ENCODE measurements around the gene ESYT1. TPM values are rescaled to one million over a fixed set of nuclear protein-coding genes. Genes with fewer than 3 reads are reported as not detected.
A peak's percentile ranks its signal among the peaks of the same experiment; 100 is the strongest.

ESYT1 gene
- polyA plus RNA-seq, 1 donor (not counting 4 experiments of a cell fraction or from before 2014, with no cell fraction given), result 141 TPM

- H3K27me3 ChIP-seq (ENCODE audit: control insufficient read depth, extremely low read depth, insufficient read depth, low read length), result no peaks in the 10 kb centered on the region
- H3K27ac ChIP-seq (ENCODE audit: control insufficient read depth, insufficient read depth, low read length), result peak overlapping the region; percentile 65
- DNase-seq (ENCODE audit: low read depth, low spot score) (no peak), FAIRE-seq (no peak)
- dilution Hi-C loops (cut with MboI; ENCODE audit: extremely low pct_ligation_motif_present, low sequenced_read_pairs), result no loop called here
- H3K9ac ChIP-seq (ENCODE audit: control insufficient read depth, extremely low read depth, insufficient read depth, low read length), result peak overlapping the region; percentile 99
- peaks cover 18% of the 10 kb centered on the region for H4K20me1 ChIP-seq (ENCODE audit: control insufficient read depth, extremely low read depth, insufficient read depth, low read length)
- H3K4me3 ChIP-seq (ENCODE audit: control insufficient read depth in 2 of 3, extremely low read depth in 1 of 3, insufficient read depth in 2 of 3, low read depth in 1 of 3, low read length in 3 of 3), result peak overlapping the region; percentile 61 to 84 (median 66)
- no peaks in the 10 kb centered on the region for H3K9me1 ChIP-seq (ENCODE audit: control insufficient read depth, extremely low read depth, insufficient read depth, low read length)
- TF ChIP-seq EZH2 (IDR thresholded peaks at IDR 0.05; ENCODE audit: low read length), result no peak
- TF ChIP-seq CTCF (optimal IDR thresholded peaks at IDR 0.05 in 1 of 3, IDR thresholded peaks at IDR 0.05 in 1 of 3, conservative IDR thresholded peaks at IDR 0.05 in 1 of 3; ENCODE audit: extremely low read depth in 1 of 3, insufficient read depth in 2 of 3, low read length in 3 of 3), result peak; percentile 41 to 57 (median 47)
- H3K79me2 ChIP-seq (ENCODE audit: control insufficient read depth, insufficient read depth, low read length), result peaks cover 28% of the 10 kb centered on the region
- peak overlapping the region; percentile 84 for H2AFZ ChIP-seq (ENCODE audit: control insufficient read depth, low read length)
- H3K9me3 ChIP-seq (ENCODE audit: control insufficient read depth, low read depth, low read length), result no peaks in the 10 kb centered on the region
- H3K4me1 ChIP-seq (ENCODE audit: control insufficient read depth, extremely low read depth, insufficient read depth, low read length), result peaks cover 33% of the 10 kb centered on the region
- peaks cover 33 to 35% of the 10 kb centered on the region in 2 experiments for H3K36me3 ChIP-seq (ENCODE audit: control insufficient read depth in 2 of 2, extremely low read depth in 1 of 2, insufficient read depth in 2 of 2, low read length in 2 of 2)
- H3K4me2 ChIP-seq (ENCODE audit: control insufficient read depth, extremely low read depth, insufficient read depth, low read depth, low read length), result peak overlapping the region; percentile 88
These were observed 29.3 kb downstream of the ESYT1 start for GRCh38 chr12:56157201-56158028.

GRCh38 chr12:56158029-56158925 is 30.2 kb downstream of the ESYT1 start, which contains the start of gene MYL6:
TSS of gene MYL6 (plus strand) at chr12:56158359. CDS start at chr12:56158402, 43 bp downstream.
- Histone ChIP-seq H3K79me2 (ENCODE audit: control insufficient read depth, insufficient read depth, low read length) (peaks cover 28% of the 10 kb centered on the region), H3K4me2 (ENCODE audit: control insufficient read depth, extremely low read depth, insufficient read depth, low read depth, low read length) (peak within 1 kb of the TSS; percentile 95), H4K20me1 (ENCODE audit: control insufficient read depth, extremely low read depth, insufficient read depth, low read length) (peaks cover 18% of the 10 kb centered on the region), H3K9ac (ENCODE audit: control insufficient read depth, extremely low read depth, insufficient read depth, low read length) (peak within 1 kb of the TSS; percentile 99), H3K27me3 (ENCODE audit: control insufficient read depth, extremely low read depth, insufficient read depth, low read length) (no peaks in the 10 kb centered on the region), H3K36me3 (ENCODE audit: control insufficient read depth in 2 of 2, extremely low read depth in 1 of 2, insufficient read depth in 2 of 2, low read length in 2 of 2) (peaks cover 35 to 38% of the 10 kb centered on the region in 2 experiments), H3K4me1 (ENCODE audit: control insufficient read depth, extremely low read depth, insufficient read depth, low read length) (peaks cover 26% of the 10 kb centered on the region), H3K9me1 (ENCODE audit: control insufficient read depth, extremely low read depth, insufficient read depth, low read length) (no peaks in the 10 kb centered on the region), H2AFZ (ENCODE audit: control insufficient read depth, low read length) (peak within 1 kb of the TSS; percentile 84), H3K4me3 (ENCODE audit: control insufficient read depth in 2 of 3, extremely low read depth in 1 of 3, insufficient read depth in 2 of 3, low read depth in 1 of 3, low read length in 3 of 3) (peak within 1 kb of the TSS; percentile 84 to 98 (median 89)), H3K9me3 (ENCODE audit: control insufficient read depth, low read depth, low read length) (no peaks in the 10 kb centered on the region), H3K27ac (ENCODE audit: control insufficient read depth, insufficient read depth, low read length) (peak within 1 kb of the TSS; percentile 98)
- FAIRE-seq (peak; percentile 71), DNase-seq (ENCODE audit: low read depth, low spot score) (peak; percentile 96)
- dilution Hi-C loops (cut with MboI; ENCODE audit: extremely low pct_ligation_motif_present, low sequenced_read_pairs), result no loop called here
- TF ChIP-seq CTCF (optimal IDR thresholded peaks at IDR 0.05 in 1 of 3, IDR thresholded peaks at IDR 0.05 in 1 of 3, conservative IDR thresholded peaks at IDR 0.05 in 1 of 3; ENCODE audit: extremely low read depth in 1 of 3, insufficient read depth in 2 of 3, low read length in 3 of 3), result peak in 1 of 3 experiments; percentile 9
- no peak for TF ChIP-seq EZH2 (IDR thresholded peaks at IDR 0.05; ENCODE audit: low read length)
